Neutrophil (primary cell): ENCODE data around the gene IFT80.
A peak's percentile ranks its signal among the peaks of the same experiment; 100 is the strongest.

Experiments
- H3K27ac ChIP-seq: fragments of 200-600 bp; sonication (generic); 2 replicates; pipeline ENCODE4 v1.5.1; 2016; ENCODE audit warnings: mild to moderate bottlenecking, moderate library complexity
- H3K27me3 ChIP-seq: fragments of 200-600 bp; sonication (generic); 2 replicates; pipeline ENCODE4 v1.6.0; 2016; ENCODE audit warnings: mild to moderate bottlenecking
- H3K36me3 ChIP-seq: fragments of 200-600 bp; sonication (generic); 2 replicates; pipeline ENCODE4 v1.5.1; 2017
- H3K4me1 ChIP-seq, 2 experiments: fragments of 200-600 bp in 1 of 2; sonication (generic) in 1 of 2; 1 replicate in 1 of 2; 2 replicates in 1 of 2; pipeline versions ENCODE4 v1.5.1 to v1.6.1; 2013 to 2016; ENCODE audit warnings: low read depth in 1 of 2, low read length in 1 of 2, mild to moderate bottlenecking in 1 of 2, moderate library complexity in 1 of 2; ENCODE audit not compliant: control insufficient read depth in 1 of 2, insufficient read depth in 1 of 2
- H3K4me3 ChIP-seq, 2 experiments: fragments of 200-600 bp in 1 of 2; sonication (generic) in 1 of 2; 1 replicate in 1 of 2; 2 replicates in 1 of 2; pipeline ENCODE4 v1.5.1; 2013 to 2016; ENCODE audit warnings: low read depth in 1 of 2, low read length in 1 of 2, mild to moderate bottlenecking in 1 of 2, moderate library complexity in 1 of 2
- H3K9me3 ChIP-seq: fragments of 200-600 bp; sonication (generic); 2 replicates; pipeline ENCODE4 v1.5.1; 2016
- TF ChIP-seq, protein P1 (sequence below): fragments of 200-600 bp; sonication (generic); IDR thresholded peaks from 2 replicates; pipeline ENCODE4 v1.5.1; 2016; ENCODE audit warnings: antibody characterized with exemption

Gene IFT80

DNA sequence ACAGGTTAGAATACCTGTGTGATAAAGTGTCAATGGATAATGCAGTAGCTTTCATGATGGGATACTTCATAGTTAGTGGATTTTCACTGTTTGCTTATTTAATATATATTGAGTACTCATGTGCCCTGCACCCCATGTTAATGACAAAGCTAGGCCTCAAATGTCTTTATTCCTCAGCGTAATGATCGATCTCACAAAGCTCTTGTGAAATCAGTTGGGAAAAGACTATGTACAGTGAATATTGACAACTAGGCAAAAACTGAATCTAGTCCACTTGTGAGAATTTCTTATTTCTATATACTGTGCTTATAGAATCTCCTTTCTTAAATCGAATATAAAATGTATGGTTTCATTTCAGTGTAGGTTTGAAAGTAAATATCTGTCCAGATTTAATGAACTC, 18.3 kb upstream of the IFT80 start:
- no peaks in the 10 kb centered on the region for H3K4me1 ChIP-seq
- TF ChIP-seq, protein P1, sequence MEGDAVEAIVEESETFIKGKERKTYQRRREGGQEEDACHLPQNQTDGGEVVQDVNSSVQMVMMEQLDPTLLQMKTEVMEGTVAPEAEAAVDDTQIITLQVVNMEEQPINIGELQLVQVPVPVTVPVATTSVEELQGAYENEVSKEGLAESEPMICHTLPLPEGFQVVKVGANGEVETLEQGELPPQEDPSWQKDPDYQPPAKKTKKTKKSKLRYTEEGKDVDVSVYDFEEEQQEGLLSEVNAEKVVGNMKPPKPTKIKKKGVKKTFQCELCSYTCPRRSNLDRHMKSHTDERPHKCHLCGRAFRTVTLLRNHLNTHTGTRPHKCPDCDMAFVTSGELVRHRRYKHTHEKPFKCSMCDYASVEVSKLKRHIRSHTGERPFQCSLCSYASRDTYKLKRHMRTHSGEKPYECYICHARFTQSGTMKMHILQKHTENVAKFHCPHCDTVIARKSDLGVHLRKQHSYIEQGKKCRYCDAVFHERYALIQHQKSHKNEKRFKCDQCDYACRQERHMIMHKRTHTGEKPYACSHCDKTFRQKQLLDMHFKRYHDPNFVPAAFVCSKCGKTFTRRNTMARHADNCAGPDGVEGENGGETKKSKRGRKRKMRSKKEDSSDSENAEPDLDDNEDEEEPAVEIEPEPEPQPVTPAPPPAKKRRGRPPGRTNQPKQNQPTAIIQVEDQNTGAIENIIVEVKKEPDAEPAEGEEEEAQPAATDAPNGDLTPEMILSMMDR, result no peak
- peaks cover 72% of the 10 kb centered on the region for H3K36me3 ChIP-seq
- no peaks in the 10 kb centered on the region for H3K9me3 ChIP-seq
- H3K27me3 ChIP-seq, result no peaks in the 10 kb centered on the region
- no peak overlapping the region for H3K4me3 ChIP-seq
- no peak overlapping the region for H3K27ac ChIP-seq

DNA sequence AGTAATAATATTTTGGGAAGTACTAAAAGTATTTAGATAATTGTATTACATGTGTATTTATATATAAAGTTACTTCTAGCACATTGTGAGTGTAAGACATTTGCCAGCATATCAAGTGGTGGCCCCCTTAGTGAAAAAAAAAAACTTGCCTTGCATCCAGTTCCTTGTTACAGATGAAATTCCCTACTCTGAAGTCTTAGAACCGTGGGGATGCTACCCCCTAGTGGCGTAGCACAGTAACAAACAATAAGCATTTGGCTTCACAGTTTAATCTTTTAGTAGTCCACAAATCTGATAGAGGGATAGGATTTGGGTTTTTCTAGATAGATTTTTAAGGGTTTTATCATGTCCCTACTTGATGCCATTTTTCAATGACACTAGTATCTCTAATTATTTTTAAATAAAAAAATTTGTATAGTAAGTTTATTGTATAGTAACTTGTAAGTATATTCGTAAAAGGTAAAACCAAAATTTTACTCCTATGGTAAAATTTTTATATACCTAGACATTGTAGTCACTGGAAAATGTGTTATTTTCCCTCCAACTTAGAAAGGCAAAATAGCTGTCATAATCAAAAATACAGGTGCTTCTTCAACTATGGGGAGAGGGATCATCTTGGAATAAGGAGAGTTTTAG, 14.7 kb upstream of the IFT80 start:
- H3K36me3 ChIP-seq, result peaks cover 56% of the 10 kb centered on the region
- no peak overlapping the region for H3K4me3 ChIP-seq
- no peak overlapping the region for H3K27ac ChIP-seq
- no peaks in the 10 kb centered on the region for H3K9me3 ChIP-seq
- TF ChIP-seq, protein P1, result peak; percentile 75
- H3K4me1 ChIP-seq, result no peaks in the 10 kb centered on the region
- no peaks in the 10 kb centered on the region for H3K27me3 ChIP-seq

DNA sequence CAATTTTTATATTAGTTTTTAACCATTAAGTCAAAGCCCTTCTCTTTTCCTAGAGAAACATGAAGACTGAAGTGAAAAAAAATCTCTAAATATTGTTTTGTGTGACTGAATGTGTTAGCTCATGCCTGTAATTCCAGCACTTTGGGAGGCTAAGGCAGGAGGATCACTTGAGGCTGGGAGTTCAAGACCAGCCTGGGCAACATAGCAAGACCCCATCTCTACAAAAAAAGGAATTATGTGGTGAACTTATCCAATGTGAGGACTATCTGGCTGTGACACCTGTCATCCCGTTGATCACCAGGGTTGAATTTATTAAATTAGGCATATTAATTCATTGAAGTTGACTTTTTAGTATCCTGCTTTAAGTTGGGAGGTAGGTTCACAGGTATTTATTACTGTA, 13.5 kb upstream of the IFT80 start:
- TF ChIP-seq, protein P1, result no peak
- H3K27ac ChIP-seq, result no peak overlapping the region
- H3K4me3 ChIP-seq, result no peak overlapping the region
- peaks cover 43% of the 10 kb centered on the region for H3K36me3 ChIP-seq
- no peaks in the 10 kb centered on the region for H3K27me3 ChIP-seq
- no peaks in the 10 kb centered on the region for H3K9me3 ChIP-seq
- H3K4me1 ChIP-seq, result no peaks in the 10 kb centered on the region

DNA sequence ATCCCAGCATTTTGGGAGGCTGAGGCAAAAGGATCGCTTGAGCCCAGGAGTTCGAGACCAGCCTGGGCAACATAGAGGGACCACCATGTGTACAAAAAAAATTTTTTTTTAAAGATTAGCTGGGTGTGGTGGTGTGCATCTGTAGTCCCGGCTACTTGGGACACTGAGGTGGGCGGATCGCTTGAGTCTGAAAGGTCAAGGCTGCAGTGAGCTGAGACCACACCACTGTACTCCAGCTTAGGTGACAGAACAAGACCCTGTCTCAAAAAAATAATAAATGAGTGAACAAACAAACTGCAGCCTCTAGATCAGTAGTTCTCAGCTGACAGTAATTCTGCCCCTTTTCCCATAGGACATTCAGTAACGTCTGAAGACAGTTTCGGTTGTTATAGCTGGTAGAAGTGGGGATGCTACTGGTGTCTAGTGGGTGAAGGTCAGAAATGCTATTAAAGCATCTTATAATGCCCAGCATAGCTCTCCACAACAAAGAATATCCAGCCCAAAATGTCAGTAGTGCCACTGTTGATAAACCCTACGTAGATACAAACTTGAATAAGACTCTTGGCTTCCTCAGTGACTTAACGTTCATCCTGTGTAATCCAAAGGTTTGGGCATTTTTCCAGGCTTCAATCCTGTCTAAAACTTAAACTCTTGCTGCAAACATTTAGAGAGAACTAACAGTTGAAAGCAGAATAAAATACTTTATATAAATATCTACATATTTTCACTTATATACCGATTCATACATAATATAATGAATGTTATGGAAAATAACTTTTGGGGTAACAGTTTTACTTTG, 11.0 kb upstream of the IFT80 start:
- no peak overlapping the region for H3K4me3 ChIP-seq
- peaks cover 41% of the 10 kb centered on the region for H3K36me3 ChIP-seq
- TF ChIP-seq, protein P1, result no peak
- no peaks in the 10 kb centered on the region for H3K4me1 ChIP-seq
- no peaks in the 10 kb centered on the region for H3K27me3 ChIP-seq
- H3K27ac ChIP-seq, result no peak overlapping the region
- no peaks in the 10 kb centered on the region for H3K9me3 ChIP-seq

DNA sequence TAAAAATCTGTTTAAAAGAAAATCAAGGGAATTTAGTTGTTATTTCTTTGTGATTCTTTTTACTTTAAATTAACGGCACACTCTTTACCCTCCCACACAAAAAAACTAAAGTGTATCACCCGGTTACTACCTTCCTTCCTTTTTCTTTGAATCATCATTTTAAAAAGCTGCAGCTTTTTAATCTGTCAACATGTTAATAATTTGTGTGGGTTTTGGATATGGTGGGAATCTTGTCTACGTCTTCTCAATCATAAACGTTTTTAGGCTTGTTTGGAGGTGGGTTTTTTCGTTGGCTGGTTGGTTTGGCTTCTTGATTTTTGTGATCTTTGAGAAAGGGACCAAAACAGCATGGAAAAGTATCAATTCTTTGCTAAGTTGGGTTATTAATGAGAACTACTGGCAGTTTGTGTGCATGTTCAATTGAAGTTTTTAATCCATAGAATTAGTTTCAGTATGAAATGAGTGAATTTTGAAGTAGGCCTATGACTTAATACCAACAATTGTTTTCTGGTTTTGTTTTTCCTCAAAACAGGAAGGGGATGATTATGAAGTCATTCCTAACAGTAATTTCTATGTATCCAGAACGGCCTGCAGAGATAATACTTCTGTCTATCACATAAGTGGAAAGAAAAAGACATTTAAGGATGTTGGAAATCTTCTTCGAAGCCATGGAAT, 4.9 kb upstream of the IFT80 start:
- no peak overlapping the region for H3K4me3 ChIP-seq
- no peaks in the 10 kb centered on the region for H3K27me3 ChIP-seq
- H3K9me3 ChIP-seq, result no peaks in the 10 kb centered on the region
- peaks cover 10% of the 10 kb centered on the region for H3K36me3 ChIP-seq
- TF ChIP-seq, protein P1, result no peak
- no peak overlapping the region for H3K27ac ChIP-seq
- H3K4me1 ChIP-seq, result peaks cover 28 to 38% of the 10 kb centered on the region in 2 experiments
